ENCODE data around the gene ATG2A. TPM values are rescaled to one million over a fixed set of nuclear protein-coding genes. Genes with fewer than 3 reads are reported as not detected.
A peak's percentile ranks its signal among the peaks of the same experiment; 100 is the strongest.

Gene ATG2A
- total RNA-seq, 2 donors from 2014 or later: 30.6 to 32.8 TPM

DNA sequence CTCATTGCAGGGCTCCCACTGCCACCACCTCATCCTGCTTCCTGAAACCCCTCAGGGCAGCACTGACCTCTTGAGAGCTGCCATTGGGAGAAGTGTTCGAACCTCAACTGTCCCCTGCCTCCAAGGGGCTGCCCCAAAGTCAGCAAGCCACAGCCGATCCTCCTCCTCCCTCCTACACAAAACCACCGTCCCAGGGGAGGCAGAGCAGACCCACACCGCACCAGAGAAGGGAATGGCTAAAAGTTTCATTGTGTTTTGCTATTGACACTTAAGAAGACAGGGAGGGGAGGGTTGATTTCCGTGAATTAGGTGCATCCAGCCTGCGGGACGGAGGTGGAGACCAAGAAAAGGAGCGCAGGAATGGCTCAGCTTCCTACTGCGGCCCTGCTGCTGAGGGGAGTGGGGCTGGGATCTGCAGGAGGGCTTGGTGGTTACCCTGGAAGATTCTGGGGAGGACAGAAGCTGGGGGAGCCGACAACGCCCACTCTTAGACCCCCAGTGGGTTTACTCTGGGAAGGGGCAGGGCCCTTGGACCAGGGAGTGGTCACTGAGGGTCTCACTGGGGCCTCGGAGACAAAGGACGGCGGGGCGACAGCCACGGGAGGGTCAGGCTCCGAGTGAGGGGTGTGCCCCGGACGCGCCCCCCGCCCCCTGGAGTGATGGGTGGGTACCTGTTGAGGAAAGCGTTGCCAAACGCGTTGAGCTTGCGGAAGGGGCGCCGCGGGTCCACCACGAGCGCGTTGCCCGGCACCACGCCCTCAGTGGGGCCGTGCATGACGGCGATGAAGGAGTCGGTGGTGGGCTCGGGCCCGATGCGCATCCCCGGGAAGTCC lies 39.4 kb downstream of the ATG2A start:
- intact Hi-C loops (cut with DNase I): no loop called here
- Histone ChIP-seq H3K4me1 (peaks cover 28% of the 10 kb centered on the region), H3K36me3 (no peaks in the 10 kb centered on the region), H3K9me3 (no peaks in the 10 kb centered on the region), H3K27ac (peak overlapping the region; percentile 88), H3K9ac (ENCODE audit: low read depth in 2 of 2, low read length in 2 of 2) (peak overlapping the region; percentile 92 to 94), H3K4me3 (peak overlapping the region; percentile 94), H3K27me3 (no peaks in the 10 kb centered on the region)
- peak; percentile 36 for DNase-seq
- TF ChIP-seq, protein P1, sequence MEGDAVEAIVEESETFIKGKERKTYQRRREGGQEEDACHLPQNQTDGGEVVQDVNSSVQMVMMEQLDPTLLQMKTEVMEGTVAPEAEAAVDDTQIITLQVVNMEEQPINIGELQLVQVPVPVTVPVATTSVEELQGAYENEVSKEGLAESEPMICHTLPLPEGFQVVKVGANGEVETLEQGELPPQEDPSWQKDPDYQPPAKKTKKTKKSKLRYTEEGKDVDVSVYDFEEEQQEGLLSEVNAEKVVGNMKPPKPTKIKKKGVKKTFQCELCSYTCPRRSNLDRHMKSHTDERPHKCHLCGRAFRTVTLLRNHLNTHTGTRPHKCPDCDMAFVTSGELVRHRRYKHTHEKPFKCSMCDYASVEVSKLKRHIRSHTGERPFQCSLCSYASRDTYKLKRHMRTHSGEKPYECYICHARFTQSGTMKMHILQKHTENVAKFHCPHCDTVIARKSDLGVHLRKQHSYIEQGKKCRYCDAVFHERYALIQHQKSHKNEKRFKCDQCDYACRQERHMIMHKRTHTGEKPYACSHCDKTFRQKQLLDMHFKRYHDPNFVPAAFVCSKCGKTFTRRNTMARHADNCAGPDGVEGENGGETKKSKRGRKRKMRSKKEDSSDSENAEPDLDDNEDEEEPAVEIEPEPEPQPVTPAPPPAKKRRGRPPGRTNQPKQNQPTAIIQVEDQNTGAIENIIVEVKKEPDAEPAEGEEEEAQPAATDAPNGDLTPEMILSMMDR (IDR thresholded peaks at IDR 0.05): no peak

DNA sequence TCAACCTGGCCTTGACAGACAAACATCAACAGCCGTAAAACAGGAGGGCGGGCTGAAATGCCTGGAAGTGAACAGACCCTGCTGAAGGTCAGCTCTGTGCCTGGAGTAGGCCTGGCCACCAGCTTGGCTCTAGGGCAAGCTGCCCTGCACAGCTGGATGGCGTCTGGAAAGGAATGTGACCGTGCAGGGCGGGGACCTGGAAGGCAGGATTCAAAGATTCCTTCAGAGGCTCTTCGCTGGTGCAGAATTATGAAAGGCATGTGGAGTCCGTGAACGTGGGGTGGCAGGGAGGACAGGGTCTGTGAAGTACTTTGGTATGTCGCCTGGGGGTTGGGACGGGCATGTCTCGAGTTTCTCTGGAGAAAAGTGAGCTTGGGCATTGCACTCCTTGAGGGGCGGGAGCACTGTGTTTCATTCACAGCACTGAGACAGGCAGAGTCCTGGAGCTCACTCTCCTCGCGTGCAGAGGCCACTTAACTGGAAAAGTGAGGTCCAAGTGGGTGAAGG lies 40.1 kb downstream of the ATG2A start:
- Histone ChIP-seq H3K27ac (peak overlapping the region; percentile 88), H3K9me3 (no peaks in the 10 kb centered on the region), H3K4me1 (peaks cover 35% of the 10 kb centered on the region), H3K4me3 (peak overlapping the region; percentile 94), H3K36me3 (no peaks in the 10 kb centered on the region), H3K9ac (ENCODE audit: low read depth in 2 of 2, low read length in 2 of 2) (peak overlapping the region; percentile 92 to 94), H3K27me3 (no peaks in the 10 kb centered on the region)
- peak; percentile 65 for DNase-seq
- intact Hi-C loops (cut with DNase I): no loop called here
- TF ChIP-seq, protein P1 (IDR thresholded peaks at IDR 0.05): no peak

DNA sequence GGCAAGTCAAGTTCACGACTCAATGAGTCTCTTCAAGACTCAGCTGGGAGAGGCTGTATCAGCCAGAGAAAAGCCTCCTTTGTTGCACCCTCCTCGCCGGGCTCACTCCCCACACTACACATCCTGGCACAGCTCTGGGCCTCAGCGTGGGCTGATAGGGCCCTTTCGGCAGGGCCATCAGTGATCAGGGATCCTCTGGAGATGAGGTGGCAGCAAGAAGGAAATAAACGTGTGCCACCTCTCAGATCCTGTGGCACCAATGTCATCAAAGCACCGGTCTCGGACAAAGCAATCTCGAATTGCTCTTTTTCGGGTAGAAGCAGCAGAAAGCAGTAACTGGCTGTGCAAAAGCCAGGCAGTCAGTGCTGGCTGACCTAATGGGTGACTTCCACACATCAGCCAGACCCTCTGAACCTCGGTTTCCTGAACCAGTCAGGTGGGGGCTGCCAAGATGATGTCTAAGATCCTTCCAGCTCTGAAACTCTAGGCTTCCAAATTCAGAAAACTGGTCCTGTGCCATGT lies 40.7 kb downstream of the ATG2A start:
- Histone ChIP-seq H3K27ac (peak overlapping the region; percentile 88), H3K4me3 (peak overlapping the region; percentile 94), H3K27me3 (no peaks in the 10 kb centered on the region), H3K9me3 (no peaks in the 10 kb centered on the region), H3K4me1 (peaks cover 41% of the 10 kb centered on the region), H3K9ac (ENCODE audit: low read depth in 2 of 2, low read length in 2 of 2) (peak overlapping the region; percentile 92 to 94), H3K36me3 (no peaks in the 10 kb centered on the region)
- intact Hi-C loops (cut with DNase I): no loop called here
- no peak for DNase-seq
- TF ChIP-seq, protein P1 (IDR thresholded peaks at IDR 0.05): no peak

DNA sequence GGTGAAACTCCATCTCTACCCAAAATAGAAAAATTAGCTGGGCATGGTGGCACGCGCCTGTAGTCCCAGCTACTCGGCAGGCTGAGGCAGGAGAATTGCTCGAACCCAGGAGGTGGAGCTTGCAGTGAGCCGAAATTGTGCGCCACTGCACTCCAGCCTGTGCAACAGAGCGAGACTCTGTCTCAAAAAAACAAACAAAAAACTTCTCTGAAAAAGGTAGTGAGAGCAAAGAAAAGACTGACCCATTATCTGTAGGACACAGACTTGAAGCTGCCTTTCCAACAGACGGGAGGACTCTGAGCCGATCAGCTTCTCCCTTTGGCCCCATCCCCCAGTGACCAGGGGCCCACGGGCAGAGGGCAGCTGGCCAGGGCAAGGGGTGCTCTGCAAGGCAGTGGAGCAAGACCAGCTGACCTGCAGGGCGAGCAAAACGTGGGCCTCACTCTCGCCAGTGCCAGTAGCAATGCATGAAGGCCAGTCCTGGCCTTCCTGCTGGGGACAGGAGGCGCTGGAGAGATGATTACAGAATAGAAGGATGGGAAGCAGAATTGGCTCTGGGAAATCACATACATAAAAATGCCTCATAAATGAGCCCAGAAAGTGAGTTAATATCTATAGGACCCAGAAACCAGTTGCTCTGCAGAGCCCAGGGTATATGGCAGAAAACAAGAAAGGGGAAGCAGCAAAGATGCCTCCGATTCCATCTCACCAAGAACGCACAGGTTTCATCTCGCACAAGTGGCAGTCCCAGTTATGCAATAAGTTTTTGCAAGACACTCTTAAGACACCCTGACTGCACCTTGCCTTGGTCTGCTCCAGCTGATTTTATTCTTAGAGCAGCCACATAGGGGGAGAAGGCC lies 41.4 kb downstream of the ATG2A start:
- H3K4me1 ChIP-seq: peaks cover 47% of the 10 kb centered on the region
- no peak for DNase-seq
- no peaks in the 10 kb centered on the region for H3K9me3 ChIP-seq
- peak overlapping the region; percentile 40 to 92 for H3K9ac ChIP-seq (ENCODE audit: low read depth in 2 of 2, low read length in 2 of 2)
- TF ChIP-seq, protein P1 (IDR thresholded peaks at IDR 0.05): no peak
- H3K36me3 ChIP-seq: no peaks in the 10 kb centered on the region
- intact Hi-C loops (cut with DNase I): no loop called here
- peak overlapping the region; percentile 94 for H3K4me3 ChIP-seq
- H3K27me3 ChIP-seq: no peaks in the 10 kb centered on the region
- peak overlapping the region; percentile 88 for H3K27ac ChIP-seq
